NCI-H1417 treated with DMSO at 0.1 percent for 48 hours (cell line): ENCODE data around the gene TFEB.

ENCODE experiments used
- DNase-seq: peaks from one replicate; lab custom pipeline; 2025; lab: John Stamatoyannopoulos, UW

Gene TFEB

GRCh38 chr6:41763470-41763869 is 28.1 kb upstream of the TFEB start:
- no peak for DNase-seq

GRCh38 chr6:41759905-41760579 is 24.6 kb upstream of the TFEB start:
- no peak for DNase-seq

GRCh38 chr6:41759106-41759904 is 23.9 kb upstream of the TFEB start:
- DNase-seq, result no peak

- no peak for DNase-seq
These were observed 23.2 kb upstream of the TFEB start for GRCh38 chr6:41758641-41759035.

- DNase-seq, result no peak
These were observed 22.7 kb upstream of the TFEB start for GRCh38 chr6:41757931-41758640.

DNA sequence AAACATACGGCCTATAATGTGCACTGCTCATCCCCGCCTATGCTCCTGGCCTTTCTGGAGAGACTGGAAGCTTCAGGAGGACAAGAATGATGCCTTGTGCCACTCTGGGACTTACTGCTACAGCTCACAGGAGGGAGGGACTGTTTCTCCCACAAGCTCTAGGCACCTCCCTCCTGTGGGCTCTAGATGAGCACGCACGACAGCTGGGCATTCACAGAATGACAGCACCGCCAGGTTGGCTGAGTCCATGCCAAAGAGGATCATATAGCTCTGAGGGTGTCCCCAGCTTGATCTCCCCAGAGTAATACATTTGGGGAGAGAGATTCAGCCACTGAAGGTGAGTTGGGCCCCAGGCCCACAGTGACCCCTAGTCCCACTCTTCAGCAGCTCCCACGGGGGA is 21.9 kb upstream of the TFEB start:
- no peak for DNase-seq

- no peak for DNase-seq
These were observed 20.9 kb upstream of the TFEB start for GRCh38 chr6:41756354-41756753.

GRCh38 chr6:41755895-41756294 is 20.5 kb upstream of the TFEB start:
- DNase-seq, result no peak

DNA sequence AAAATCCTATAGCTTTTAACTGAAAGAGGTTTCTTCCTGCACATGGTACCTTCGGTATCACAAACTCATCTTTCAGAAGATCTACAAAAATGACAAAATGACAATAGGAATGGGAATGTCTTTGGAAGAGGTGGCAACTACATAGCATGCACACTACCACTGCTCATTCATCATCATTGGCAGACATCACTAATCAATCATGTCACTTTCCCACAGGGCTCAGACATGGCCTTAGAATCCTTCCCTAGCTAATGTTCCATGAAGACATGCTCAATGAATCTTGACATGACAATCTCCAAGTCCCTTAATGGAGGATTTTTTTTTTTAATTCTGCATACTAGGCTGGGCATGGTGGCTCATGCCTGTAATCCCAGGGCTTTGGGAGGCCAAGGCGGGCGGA is 15.0 kb upstream of the TFEB start:
- DNase-seq, result no peak

DNA sequence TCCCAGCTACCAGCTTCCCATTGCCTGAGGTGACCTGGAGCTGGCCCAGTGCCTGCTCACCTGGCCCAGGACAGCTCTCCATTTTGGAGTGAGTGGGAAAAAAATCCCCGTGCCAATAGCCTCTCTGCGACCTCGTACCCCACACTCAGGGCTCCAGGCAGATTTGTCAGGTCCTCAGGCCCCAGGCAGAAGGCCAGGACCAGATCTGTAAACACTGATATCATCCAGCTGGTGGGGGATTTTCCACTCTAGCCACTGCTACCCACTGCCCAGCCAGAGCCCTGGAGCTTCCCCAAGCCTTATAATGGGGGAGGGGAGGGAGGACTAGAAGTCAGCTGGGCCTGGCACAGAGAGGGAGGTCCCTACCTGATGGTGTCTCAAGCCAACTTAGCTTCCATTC is 13.1 kb upstream of the TFEB start:
- DNase-seq, result no peak

DNA sequence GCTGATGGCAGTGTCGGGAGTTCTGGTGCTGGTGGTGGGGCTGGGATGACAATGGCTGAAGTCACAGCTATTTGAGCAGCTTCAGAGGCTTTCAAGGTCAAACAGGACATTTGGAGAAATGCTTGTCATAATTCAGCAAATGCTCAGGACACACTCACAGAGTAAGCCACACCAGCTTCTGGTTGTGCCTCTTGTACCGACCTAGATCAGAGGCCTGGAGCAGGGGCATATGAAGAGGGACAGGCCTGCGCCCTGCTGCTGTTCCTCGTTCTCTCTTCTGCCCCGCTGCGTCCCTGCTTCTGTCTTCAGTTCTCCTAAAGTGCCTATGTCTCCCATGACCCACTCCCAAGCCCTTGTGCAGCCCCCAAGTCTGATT is 12.7 kb upstream of the TFEB start:
- DNase-seq, result no peak

GRCh38 chr6:41747256-41748101 is 12.1 kb upstream of the TFEB start, which contains the start of gene PGC:
Gene PGC (minus strand): TSS chr6:41747397. CDS start chr6:41747334, 63 bp downstream.
- no peak for DNase-seq

DNA sequence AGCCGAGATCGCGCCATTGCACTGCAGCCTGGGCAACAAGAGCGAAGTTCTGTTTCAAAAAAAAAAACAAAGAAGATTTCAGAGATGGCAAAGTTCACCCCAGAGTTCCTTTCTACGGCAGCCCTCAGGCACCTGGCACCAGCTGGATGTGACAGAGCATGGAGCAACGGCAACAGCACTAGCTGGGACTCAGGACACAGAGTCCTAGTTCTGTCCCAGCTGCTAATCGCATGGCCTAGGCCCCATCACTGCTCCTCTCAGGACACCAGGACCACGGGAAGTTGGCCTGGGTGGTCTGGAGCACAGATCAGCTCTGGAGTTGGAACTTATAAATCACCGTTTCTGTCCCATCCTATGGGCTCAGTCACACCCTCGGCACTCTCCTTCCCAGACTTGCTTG is 10.7 kb upstream of the TFEB start:
- DNase-seq, result no peak

GRCh38 chr6:41744236-41744787 is 8.9 kb upstream of the TFEB start:
- no peak for DNase-seq

- no peak for DNase-seq
These were observed 8.2 kb upstream of the TFEB start for GRCh38 chr6:41743406-41744235.

DNA sequence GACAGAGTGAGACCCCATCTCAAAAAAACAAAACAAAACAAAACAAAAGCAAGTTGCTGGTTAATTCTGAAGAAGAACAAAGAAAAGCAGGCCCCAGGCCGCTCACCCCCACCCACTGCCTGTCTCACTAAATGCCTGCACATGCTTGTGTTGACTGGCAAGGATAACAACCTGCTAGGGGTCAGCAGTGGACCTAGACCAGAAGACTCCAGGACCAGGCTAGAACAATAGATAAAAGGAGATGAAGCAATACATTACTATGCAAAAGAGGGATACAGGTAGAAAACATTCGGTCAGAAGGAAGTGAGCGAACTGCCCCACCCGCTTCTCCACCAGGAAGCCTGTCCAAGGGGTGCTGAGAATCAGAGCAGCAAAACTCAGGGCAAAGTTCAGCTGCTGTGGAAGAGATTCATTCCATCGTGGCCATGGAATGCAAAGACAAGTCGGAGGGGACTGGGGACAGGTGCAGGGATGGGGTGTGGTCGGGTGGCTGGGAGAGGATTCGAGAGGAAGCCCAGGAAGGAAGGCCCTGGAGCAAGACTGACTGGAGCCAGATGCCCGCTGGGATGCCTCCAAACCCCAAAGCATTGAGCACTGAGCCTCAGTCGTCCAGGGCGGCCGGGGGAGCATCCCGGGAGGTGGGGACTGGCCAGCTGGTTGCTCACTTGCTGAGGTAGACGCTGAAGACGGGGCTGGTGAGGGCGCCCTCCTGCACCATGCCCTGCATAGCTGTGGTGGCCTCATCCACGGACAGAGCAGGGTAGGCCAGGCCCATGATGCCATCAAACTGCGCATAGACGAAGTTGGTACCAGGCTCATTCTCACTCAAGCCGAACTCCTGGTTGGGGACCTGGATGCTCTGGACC is 6.5 kb upstream of the TFEB start:
- no peak for DNase-seq

- no peak for DNase-seq
These were observed 5.2 kb upstream of the TFEB start for GRCh38 chr6:41740366-41741162.

DNA sequence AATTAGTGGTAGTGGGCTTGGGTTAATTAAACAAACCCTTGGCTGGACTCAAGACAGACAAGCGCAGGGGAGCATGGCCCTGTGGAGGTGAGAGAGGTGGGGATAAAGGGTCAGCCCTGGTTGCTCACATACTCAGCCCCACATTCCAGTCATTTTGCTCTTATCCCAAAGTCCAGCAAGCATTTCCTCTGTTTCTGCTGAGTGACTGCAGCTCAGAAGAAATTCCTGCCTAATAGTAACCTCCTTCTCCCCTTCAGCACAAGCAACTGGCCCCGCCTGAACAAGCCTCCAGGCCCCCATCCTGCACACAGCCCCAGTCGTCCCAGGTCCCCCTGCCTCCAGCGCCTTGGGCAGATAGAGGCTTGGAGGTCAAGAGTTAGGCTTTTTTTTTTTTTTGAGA is 3.6 kb upstream of the TFEB start:
- DNase-seq, result no peak

GRCh38 chr6:41737591-41738130 is 2.3 kb upstream of the TFEB start:
- no peak for DNase-seq
